ENCODE measurements around the gene GJB6.

DNA sequence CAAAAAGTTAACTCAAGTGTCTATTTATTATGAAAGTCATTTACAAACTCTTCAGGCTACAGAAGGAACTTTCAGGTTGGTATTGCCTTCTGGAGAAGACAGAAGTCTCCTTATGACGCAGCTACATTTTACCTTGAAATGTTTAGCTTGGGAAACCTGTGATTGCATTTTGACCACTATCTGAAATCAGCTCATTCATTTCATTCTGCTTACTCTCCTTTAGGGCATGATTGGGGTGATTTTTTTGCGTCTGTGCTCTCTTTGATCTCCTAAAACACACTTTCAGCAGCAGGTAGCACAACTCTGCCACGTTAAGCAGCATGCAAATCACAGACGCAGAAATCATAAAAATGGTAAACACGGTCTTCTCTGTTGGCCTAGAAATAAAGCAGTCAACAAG, 9.6 kb downstream of the GJB6 start:
- TF ChIP-seq POLR2AphosphoS5 (IDR thresholded peaks at IDR 0.05; ENCODE audit: low read depth, low read length) (no peak), YY1 (IDR thresholded peaks at IDR 0.05; ENCODE audit: low read depth) (no peak), FOXM1 (IDR thresholded peaks at IDR 0.05; ENCODE audit: low read depth) (no peak), RAD21 (IDR thresholded peaks at IDR 0.05; ENCODE audit: low read length) (no peak), EP300 (IDR thresholded peaks at IDR 0.05; ENCODE audit: borderline replicate concordance in 1 of 2, low read depth in 1 of 2, low read length in 1 of 2) (no peak), EZH2phosphoT487 (IDR thresholded peaks at IDR 0.05; ENCODE audit: borderline replicate concordance, low read depth) (no peak), GABPA (IDR thresholded peaks at IDR 0.05; ENCODE audit: low read depth) (no peak), TAF1 (IDR thresholded peaks at IDR 0.05; ENCODE audit: borderline replicate concordance, low read depth, low read length) (no peak)
- TF ChIP-seq, protein P1, sequence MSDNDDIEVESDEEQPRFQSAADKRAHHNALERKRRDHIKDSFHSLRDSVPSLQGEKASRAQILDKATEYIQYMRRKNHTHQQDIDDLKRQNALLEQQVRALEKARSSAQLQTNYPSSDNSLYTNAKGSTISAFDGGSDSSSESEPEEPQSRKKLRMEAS (IDR thresholded peaks at IDR 0.05; ENCODE audit: low read depth): no peak
- TF ChIP-seq, protein P2, sequence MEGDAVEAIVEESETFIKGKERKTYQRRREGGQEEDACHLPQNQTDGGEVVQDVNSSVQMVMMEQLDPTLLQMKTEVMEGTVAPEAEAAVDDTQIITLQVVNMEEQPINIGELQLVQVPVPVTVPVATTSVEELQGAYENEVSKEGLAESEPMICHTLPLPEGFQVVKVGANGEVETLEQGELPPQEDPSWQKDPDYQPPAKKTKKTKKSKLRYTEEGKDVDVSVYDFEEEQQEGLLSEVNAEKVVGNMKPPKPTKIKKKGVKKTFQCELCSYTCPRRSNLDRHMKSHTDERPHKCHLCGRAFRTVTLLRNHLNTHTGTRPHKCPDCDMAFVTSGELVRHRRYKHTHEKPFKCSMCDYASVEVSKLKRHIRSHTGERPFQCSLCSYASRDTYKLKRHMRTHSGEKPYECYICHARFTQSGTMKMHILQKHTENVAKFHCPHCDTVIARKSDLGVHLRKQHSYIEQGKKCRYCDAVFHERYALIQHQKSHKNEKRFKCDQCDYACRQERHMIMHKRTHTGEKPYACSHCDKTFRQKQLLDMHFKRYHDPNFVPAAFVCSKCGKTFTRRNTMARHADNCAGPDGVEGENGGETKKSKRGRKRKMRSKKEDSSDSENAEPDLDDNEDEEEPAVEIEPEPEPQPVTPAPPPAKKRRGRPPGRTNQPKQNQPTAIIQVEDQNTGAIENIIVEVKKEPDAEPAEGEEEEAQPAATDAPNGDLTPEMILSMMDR (IDR thresholded peaks at IDR 0.05): no peak
- TF ChIP-seq, protein P3, sequence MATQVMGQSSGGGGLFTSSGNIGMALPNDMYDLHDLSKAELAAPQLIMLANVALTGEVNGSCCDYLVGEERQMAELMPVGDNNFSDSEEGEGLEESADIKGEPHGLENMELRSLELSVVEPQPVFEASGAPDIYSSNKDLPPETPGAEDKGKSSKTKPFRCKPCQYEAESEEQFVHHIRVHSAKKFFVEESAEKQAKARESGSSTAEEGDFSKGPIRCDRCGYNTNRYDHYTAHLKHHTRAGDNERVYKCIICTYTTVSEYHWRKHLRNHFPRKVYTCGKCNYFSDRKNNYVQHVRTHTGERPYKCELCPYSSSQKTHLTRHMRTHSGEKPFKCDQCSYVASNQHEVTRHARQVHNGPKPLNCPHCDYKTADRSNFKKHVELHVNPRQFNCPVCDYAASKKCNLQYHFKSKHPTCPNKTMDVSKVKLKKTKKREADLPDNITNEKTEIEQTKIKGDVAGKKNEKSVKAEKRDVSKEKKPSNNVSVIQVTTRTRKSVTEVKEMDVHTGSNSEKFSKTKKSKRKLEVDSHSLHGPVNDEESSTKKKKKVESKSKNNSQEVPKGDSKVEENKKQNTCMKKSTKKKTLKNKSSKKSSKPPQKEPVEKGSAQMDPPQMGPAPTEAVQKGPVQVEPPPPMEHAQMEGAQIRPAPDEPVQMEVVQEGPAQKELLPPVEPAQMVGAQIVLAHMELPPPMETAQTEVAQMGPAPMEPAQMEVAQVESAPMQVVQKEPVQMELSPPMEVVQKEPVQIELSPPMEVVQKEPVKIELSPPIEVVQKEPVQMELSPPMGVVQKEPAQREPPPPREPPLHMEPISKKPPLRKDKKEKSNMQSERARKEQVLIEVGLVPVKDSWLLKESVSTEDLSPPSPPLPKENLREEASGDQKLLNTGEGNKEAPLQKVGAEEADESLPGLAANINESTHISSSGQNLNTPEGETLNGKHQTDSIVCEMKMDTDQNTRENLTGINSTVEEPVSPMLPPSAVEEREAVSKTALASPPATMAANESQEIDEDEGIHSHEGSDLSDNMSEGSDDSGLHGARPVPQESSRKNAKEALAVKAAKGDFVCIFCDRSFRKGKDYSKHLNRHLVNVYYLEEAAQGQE (IDR thresholded peaks at IDR 0.05; ENCODE audit: low read depth, low read length): no peak
